ENCODE data around the gene TAF3. TPM values are rescaled to one million over a fixed set of nuclear protein-coding genes. Genes with fewer than 3 reads are reported as not detected.

The TAF3 gene
- total RNA-seq, 1 donor: 2.2 TPM

- DNase-seq (ENCODE audit: low read depth): no peak
- H3K4me3 ChIP-seq (ENCODE audit: low read depth, low read length): no peak overlapping the region
- no peak for TF ChIP-seq CTCF (IDR thresholded peaks at IDR 0.05; ENCODE audit: insufficient read depth, low read depth, low read length)
Measured at GRCh38 chr10:8044908-8045725, 226.8 kb downstream of the TAF3 start.

- no peak for TF ChIP-seq CTCF (IDR thresholded peaks at IDR 0.05; ENCODE audit: insufficient read depth, low read depth, low read length)
- DNase-seq (ENCODE audit: low read depth): no peak
- H3K4me3 ChIP-seq (ENCODE audit: low read depth, low read length): no peak overlapping the region
Measured at GRCh38 chr10:8045726-8046494, 227.6 kb downstream of the TAF3 start.

GRCh38 chr10:8047452-8048280 lies 229.4 kb downstream of the TAF3 start:
- no peak overlapping the region for H3K4me3 ChIP-seq (ENCODE audit: low read depth, low read length)
- no peak for TF ChIP-seq CTCF (IDR thresholded peaks at IDR 0.05; ENCODE audit: insufficient read depth, low read depth, low read length)
- DNase-seq (ENCODE audit: low read depth): no peak

- H3K4me3 ChIP-seq (ENCODE audit: low read depth, low read length): no peak overlapping the region
- no peak for TF ChIP-seq CTCF (IDR thresholded peaks at IDR 0.05; ENCODE audit: insufficient read depth, low read depth, low read length)
- DNase-seq (ENCODE audit: low read depth): no peak
Measured at GRCh38 chr10:8048281-8049008, 230.1 kb downstream of the TAF3 start.

- TF ChIP-seq CTCF (IDR thresholded peaks at IDR 0.05; ENCODE audit: insufficient read depth, low read depth, low read length): no peak
- H3K4me3 ChIP-seq (ENCODE audit: low read depth, low read length): no peak overlapping the region
- DNase-seq (ENCODE audit: low read depth): no peak
Measured at GRCh38 chr10:8049045-8049864, 230.9 kb downstream of the TAF3 start.

Measured in fibroblast of villous mesenchyme (primary cell).